H1 (cell line): ENCODE data around the gene ARID4B. TPM values are rescaled to one million over a fixed set of nuclear protein-coding genes. Genes with fewer than 3 reads are reported as not detected.

Source experiments
- CTCF ChIA-PET: fragments of 300-600 bp; sonication (Branson Sonifier 250); formaldehyde crosslinking; loops from one replicate; lab custom pipeline; 2021; ENCODE audit not compliant: partially characterized antibody; lab: Charles Lee
- POLR2A ChIA-PET: fragments of 300-600 bp; sonication (Branson Sonifier 250); formaldehyde crosslinking; loops from one replicate; lab custom pipeline; 2021; ENCODE audit warnings: inconsistent platforms; ENCODE audit not compliant: partially characterized antibody; lab: Charles Lee
- DNase-seq, 2 experiments: peaks; one replicate each; pipeline versions ENCODE4 v3.0.0 to v3.0.0-alpha.2; 2010 to 2022; ENCODE audit warnings: low spot score in 2 of 2, low read depth in 1 of 2, mixed read lengths in 1 of 2
- FAIRE-seq: peaks from 2 replicates; lab custom pipeline; 2011; peaks lifted over from hg19 to GRCh38; lab: Jason Lieb, UNC
- H2AFZ ChIP-seq: 2 replicates; pipeline ENCODE4 v1.8.1; 2012; ENCODE audit warnings: low read length, inconsistent platforms
- H2AK5ac ChIP-seq: 2 replicates; pipeline ENCODE4 v1.6.1; 2013; ENCODE audit warnings: low read depth, low read length
- H2BK120ac ChIP-seq: replicated peaks from 2 replicates; pipeline ENCODE3; 2013; ENCODE audit warnings: low read depth, low read length, inconsistent platforms
- H2BK12ac ChIP-seq: 2 replicates; pipeline ENCODE4 v1.6.1; 2013; ENCODE audit warnings: low read depth, low read length
- H2BK15ac ChIP-seq: 2 replicates; pipeline ENCODE4 v1.6.1; 2013; ENCODE audit warnings: low read length
- H2BK20ac ChIP-seq: 2 replicates; pipeline ENCODE4 v1.6.1; 2013; ENCODE audit warnings: low read length
- H2BK5ac ChIP-seq: 2 replicates; pipeline ENCODE4 v1.6.1; 2013; ENCODE audit warnings: low read depth, low read length
- H3K14ac ChIP-seq: 2 replicates; pipeline ENCODE4 v1.6.1; 2013; ENCODE audit warnings: inconsistent platforms; ENCODE audit not compliant: insufficient read length
- H3K18ac ChIP-seq: 2 replicates; pipeline ENCODE4 v1.6.1; 2013; ENCODE audit warnings: low read length; ENCODE audit errors: extremely low read depth
- H3K23ac ChIP-seq: 2 replicates; pipeline ENCODE4 v1.6.1; 2013; ENCODE audit warnings: inconsistent platforms; ENCODE audit not compliant: insufficient read length
- H3K23me2 ChIP-seq: 2 replicates; pipeline ENCODE4 v1.6.1; 2013; ENCODE audit warnings: low read depth, low read length
- H3K27ac ChIP-seq: 2 replicates; pipeline ENCODE4 v1.6.1; 2011; ENCODE audit warnings: low read depth, low read length, inconsistent platforms
- H3K27me3 ChIP-seq, 4 experiments: replicated peaks in 1 of 4; 1 replicate in 1 of 4; 2 replicates in 3 of 4; pipeline versions ENCODE4 v1.6.1 to v1.8.1; 2011 to 2013; ENCODE audit warnings: low read length in 3 of 4, mild to moderate bottlenecking in 3 of 4, inconsistent platforms in 2 of 4, mixed read lengths in 2 of 4, moderate library complexity in 1 of 4; ENCODE audit not compliant: control insufficient read depth in 3 of 4, insufficient read depth in 3 of 4; ENCODE audit errors: extremely low read depth in 1 of 4
- H3K36me3 ChIP-seq, 4 experiments: 2 replicates each; pipeline versions ENCODE4 v1.6.1 to v1.8.1; 2011 to 2013; ENCODE audit warnings: mild to moderate bottlenecking in 4 of 4, low read length in 3 of 4, moderate library complexity in 2 of 4, control low read depth in 1 of 4, inconsistent platforms in 1 of 4; ENCODE audit not compliant: insufficient read depth in 4 of 4, control insufficient read depth in 2 of 4
- H3K4ac ChIP-seq: replicated peaks from 2 replicates; pipeline ENCODE3; 2013; ENCODE audit warnings: low read length, low read depth, mixed read lengths, inconsistent platforms; ENCODE audit not compliant: insufficient read length
- H3K4me1 ChIP-seq, 4 experiments: replicated peaks in 1 of 4; 1 replicate in 1 of 4; 2 replicates in 3 of 4; pipeline versions ENCODE4 v1.6.1 to v1.8.1; 2011 to 2013; ENCODE audit warnings: low read length in 3 of 4, inconsistent platforms in 2 of 4, mixed read lengths in 1 of 4; ENCODE audit not compliant: insufficient read depth in 4 of 4, control insufficient read depth in 3 of 4
- H3K4me2 ChIP-seq, 2 experiments: 2 replicates each; pipeline versions ENCODE4 v1.6.1 to v1.8.1; 2011 to 2013; ENCODE audit warnings: low read depth in 2 of 2, low read length in 2 of 2, control low read depth in 1 of 2, inconsistent platforms in 1 of 2, mild to moderate bottlenecking in 1 of 2; ENCODE audit not compliant: insufficient read depth in 1 of 2
- H3K4me3 ChIP-seq, 4 experiments: fragments of 200-600, 300-600 bp in 1 of 4; sonication (generic), shearing (Covaris generic), sonication (Bioruptor Twin) in 1 of 4; 2 replicates each; pipeline versions ENCODE4 v1.5.1 to v1.8.1; 2011 to 2016; ENCODE audit warnings: low read length in 4 of 4, low read depth in 3 of 4, control low read depth in 2 of 4, inconsistent platforms in 2 of 4, mild to moderate bottlenecking in 2 of 4, mixed read lengths in 1 of 4, moderate library complexity in 1 of 4; ENCODE audit not compliant: insufficient read depth in 2 of 4; ENCODE audit errors: extremely low read depth in 1 of 4
- H3K56ac ChIP-seq: replicated peaks from 2 replicates; pipeline ENCODE3; 2013; ENCODE audit warnings: low read depth, mild to moderate bottlenecking, mixed read lengths, low read length, inconsistent platforms; ENCODE audit not compliant: insufficient read length
- H3K79me1 ChIP-seq: 2 replicates; pipeline ENCODE4 v1.6.1; 2013; ENCODE audit warnings: low read depth, low read length, control low read depth
- H3K79me2 ChIP-seq, 2 experiments: 2 replicates each; pipeline versions ENCODE4 v1.6.1 to v1.8.1; 2012 to 2013; ENCODE audit warnings: low read length in 2 of 2, mild to moderate bottlenecking in 2 of 2, inconsistent platforms in 1 of 2; ENCODE audit not compliant: insufficient read depth in 2 of 2, control insufficient read depth in 1 of 2
- H3K9ac ChIP-seq, 4 experiments: replicated peaks in 1 of 4; 1 replicate in 1 of 4; 2 replicates in 3 of 4; pipeline versions ENCODE4 v1.6.1 to v1.8.1; 2011 to 2013; ENCODE audit warnings: low read depth in 3 of 4, low read length in 3 of 4, control low read depth in 2 of 4, mild to moderate bottlenecking in 2 of 4, moderate library complexity in 2 of 4, inconsistent platforms in 1 of 4; ENCODE audit errors: extremely low read depth in 1 of 4
- H3K9me3 ChIP-seq, 2 experiments: 2 replicates each; pipeline versions ENCODE4 v1.6.1 to v1.8.1; 2012 to 2013; ENCODE audit warnings: mild to moderate bottlenecking in 2 of 2, moderate library complexity in 2 of 2, control low read depth in 1 of 2, inconsistent platforms in 1 of 2, low read depth in 1 of 2, low read length in 1 of 2, mixed read lengths in 1 of 2; ENCODE audit not compliant: insufficient read depth in 2 of 2
- H4K20me1 ChIP-seq, 2 experiments: replicated peaks in 1 of 2; 2 replicates each; pipeline versions ENCODE3 to v1.8.1; 2011 to 2013; ENCODE audit warnings: inconsistent platforms in 2 of 2, low read length in 2 of 2, mild to moderate bottlenecking in 1 of 2; ENCODE audit not compliant: insufficient read depth in 2 of 2, control insufficient read depth in 1 of 2
- H4K5ac ChIP-seq: 2 replicates; pipeline ENCODE4 v1.6.1; 2013; ENCODE audit warnings: low read length, low read depth, mixed read lengths, inconsistent platforms; ENCODE audit not compliant: insufficient read length
- H4K8ac ChIP-seq: 2 replicates; pipeline ENCODE4 v1.8.0; 2013; ENCODE audit warnings: mild to moderate bottlenecking, moderate library complexity, low read length, inconsistent platforms; ENCODE audit not compliant: insufficient read depth; ENCODE audit errors: extremely low read depth
- H4K91ac ChIP-seq: replicated peaks from 2 replicates; pipeline ENCODE3; 2013; ENCODE audit warnings: low read length, mixed read lengths, inconsistent platforms; ENCODE audit not compliant: insufficient read length
- CBX5 ChIP-seq: fragments of 300-800, 300-1000 bp; sonication (generic); IDR thresholded peaks from 2 replicates; pipeline ENCODE4 v1.7.1; 2016; ENCODE audit warnings: antibody characterized with exemption, low read length, low read depth
- CHD2 ChIP-seq: IDR thresholded peaks from 2 replicates; pipeline ENCODE4 v1.6.1; 2012; ENCODE audit warnings: low read length, improper control_type of control experiment
- CREB1 ChIP-seq: IDR thresholded peaks from 2 replicates; pipeline ENCODE4 v1.6.1; 2012; ENCODE audit warnings: inconsistent platforms
- KDM4A ChIP-seq: IDR thresholded peaks from one replicate; pipeline ENCODE4 v1.7.1; 2012; ENCODE audit warnings: low read depth, mild to moderate bottlenecking, moderate library complexity, low read length, inconsistent platforms; ENCODE audit not compliant: severe bottlenecking
- SP4 ChIP-seq: IDR thresholded peaks from 2 replicates; pipeline ENCODE4 v1.6.1; 2012; ENCODE audit warnings: low read length, inconsistent platforms
- whole genome bisulfite sequencing, 2 experiments: shearing (Covaris generic) in 1 of 2; methylation state at CpG; one replicate each; pipeline versions ENCODE4 v1.1.6 to v1.1.7; 2013 to 2015; ENCODE audit warnings: low lambda C conversion rate in 2 of 2, mixed read lengths in 2 of 2, inconsistent platforms in 1 of 2, low coverage in 1 of 2, missing lambda C conversion rate in 1 of 2; ENCODE audit not compliant: insufficient replicate concordance in 2 of 2, insufficient coverage in 1 of 2, insufficient read length in 1 of 2; ENCODE audit errors: extremely low coverage in 1 of 2, missing lambda C conversion rate in 1 of 2; 5-methylcytosine and 5-hydroxymethylcytosine counted together
- polyA plus RNA-seq, 7 experiments: library from polyadenylated mRNA; depleted of rRNA in 3 of 7; stranded (reverse) in 5 of 7; unstranded in 2 of 7; fragments of >200 nt in 5 of 7; fragments of 200-250 nt in 2 of 7; gene quantifications; 1 replicate in 5 of 7; 2 replicates in 1 of 7; 4 replicates in 1 of 7; pipeline versions ENCODE4 v1.2.1 to v1.2.3, GENCODE V29; 2011 to 2013; ENCODE audit warnings: missing spikeins in 2 of 7, mixed read lengths in 2 of 7
- total RNA-seq: library from RNA; stranded (reverse); fragmentation: NEBNext Ultra II Directional; extraction: Animal tissue kit (Norgen Biotek cat#: 25700); gene quantifications from 2 replicates; pipeline ENCODE4 v1.2.1, GENCODE V29; 2021
- TF ChIP-seq, protein P1 (sequence below): IDR thresholded peaks from 2 replicates; pipeline ENCODE4 v1.6.1; 2012; ENCODE audit warnings: inconsistent platforms

Gene ARID4B
- total and polyA plus RNA-seq, 2 of the 8 experiments (the other 6 are each of a cell fraction or from before 2014, with no cell fraction given) = 5.1 to 28.8 TPM

DNA sequence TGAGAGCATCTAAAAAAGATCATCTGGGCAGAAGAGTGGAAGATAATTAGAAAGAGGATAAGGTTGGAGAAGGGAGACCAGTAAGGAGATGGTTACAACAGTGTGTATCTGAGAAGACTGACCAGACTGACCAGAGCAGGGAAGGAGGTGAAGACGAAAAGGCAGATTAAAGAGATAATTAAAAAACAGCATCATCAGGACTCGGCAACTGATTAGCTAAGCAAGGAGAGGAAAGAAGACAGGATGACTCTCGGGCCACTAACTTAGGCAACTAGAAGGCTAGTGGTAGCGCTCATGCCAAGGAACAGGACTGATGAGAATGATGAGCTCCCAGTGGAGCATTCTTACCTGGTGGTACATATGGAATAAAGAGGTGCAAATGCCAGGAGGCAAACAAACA lies 170.8 kb downstream of the ARID4B start:
- no peak overlapping the region; a peak in 1 of 7 replicates for H3K9ac ChIP-seq
- FAIRE-seq = no peak
- CTCF ChIA-PET = interaction anchor here (0.8 to 2.3 kb wide), 4 partner anchors 11 to 18 kb away, joined by 3 to 7 read pairs (median 5); no protein-coding TSS in a partner anchor
- peaks cover 0 to 30% of the 10 kb centered on the region in 2 experiments; a peak in 2 of 4 replicates for H3K79me2 ChIP-seq
- H3K27ac ChIP-seq = no peak overlapping the region
- no peak overlapping the region for H2AFZ ChIP-seq
- no peaks in the 10 kb centered on the region; the same call in 1 of the 2 replicates for H3K79me1 ChIP-seq
- H3K36me3 ChIP-seq = peaks cover 17 to 58% (median 43%) of the 10 kb centered on the region in 4 experiments
- 95% methylated on average over 4 of the region's 4 CpGs; no CpG with 5 or more reads in 1 of the 2 experiments for WGBS, 2 experiments
- no peak overlapping the region for H3K4ac ChIP-seq
- no peak overlapping the region for H2BK15ac ChIP-seq
- H4K5ac ChIP-seq = no peak overlapping the region
- no peaks in the 10 kb centered on the region for H3K27me3 ChIP-seq
- H3K9me3 ChIP-seq = no peaks in the 10 kb centered on the region
- H4K91ac ChIP-seq = no peak overlapping the region
- no peak overlapping the region for H2BK120ac ChIP-seq
- H4K20me1 ChIP-seq = peaks cover 0 to 4% of the 10 kb centered on the region in 2 experiments
- no peak overlapping the region for H2BK5ac ChIP-seq
- H3K4me2 ChIP-seq = no peak overlapping the region
- TF ChIP-seq CBX5 (no peak), SP4 (no peak), CHD2 (no peak), CREB1 (no peak), KDM4A (no peak)
- TF ChIP-seq, protein P1, sequence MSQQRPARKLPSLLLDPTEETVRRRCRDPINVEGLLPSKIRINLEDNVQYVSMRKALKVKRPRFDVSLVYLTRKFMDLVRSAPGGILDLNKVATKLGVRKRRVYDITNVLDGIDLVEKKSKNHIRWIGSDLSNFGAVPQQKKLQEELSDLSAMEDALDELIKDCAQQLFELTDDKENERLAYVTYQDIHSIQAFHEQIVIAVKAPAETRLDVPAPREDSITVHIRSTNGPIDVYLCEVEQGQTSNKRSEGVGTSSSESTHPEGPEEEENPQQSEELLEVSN = no peak
- TF ChIP-seq, all 59 proteins: peak for 0
- Histone ChIP-seq H3K4me1 (peaks cover 0 to 4% (median 1%) of the 10 kb centered on the region in 4 experiments; a peak in 4 of 7 replicates), H2BK12ac (no peak overlapping the region), H2BK20ac (no peak overlapping the region), H3K56ac (no peak overlapping the region), H3K4me3 (no peak overlapping the region), H3K23me2 (peaks cover 6% of the 10 kb centered on the region), H3K23ac (no peak overlapping the region), H4K8ac (no peak overlapping the region), H3K14ac (no peak overlapping the region), H2AK5ac (no peak overlapping the region), H3K18ac (no peak overlapping the region)
- no peak for DNase-seq
- POLR2A ChIA-PET = interaction anchor here (0.6 to 2.3 kb wide), 8 partner anchors 10 to 1444 kb away, joined by 3 to 18 read pairs (median 4); no protein-coding TSS in a partner anchor
